CD4-positive, alpha-beta T cell (primary cell): ENCODE measurements around the gene SLIRP. TPM values are rescaled to one million over a fixed set of nuclear protein-coding genes. Genes with fewer than 3 reads are reported as not detected.

Experiments used
- ATAC-seq: fragments of 200-7000 bp; cut with Tn5 transposase; one replicate; pipeline ENCODE4 v1.10.0; 2022; ENCODE audit warnings: mild to moderate bottlenecking; ENCODE audit not compliant: poor library complexity
- CTCF ChIA-PET: fragments of 350-600 bp; sonication (Branson Sonifier 250); formaldehyde crosslinking; loops from one replicate; lab custom pipeline; 2021; ENCODE audit warnings: antibody characterized with exemption, inconsistent platforms; lab: Charles Lee
- POLR2A ChIA-PET: fragments of 350-600 bp; sonication (Branson Sonifier 250); formaldehyde crosslinking; loops from one replicate; lab custom pipeline; 2021; ENCODE audit warnings: antibody characterized with exemption, inconsistent platforms; lab: Charles Lee
- DNase-seq, 14 experiments: peaks; one replicate each; pipeline ENCODE4 v3.0.0-alpha.2; 2013 to 2020; ENCODE audit warnings: mixed read lengths in 2 of 14
- H3K27ac ChIP-seq, 2 donors: one replicate each; pipeline versions ENCODE4 v1.5.1 to v1.7.0; 2013; ENCODE audit warnings: low read length in 2 of 2, low read depth in 1 of 2, mild to moderate bottlenecking in 1 of 2
- H3K27me3 ChIP-seq, 2 experiments: 1 replicate in 1 of 2; 2 replicates in 1 of 2; pipeline versions ENCODE4 v1.6.1 to v1.7.0; 2013; ENCODE audit warnings: low read length in 2 of 2, control low read depth in 1 of 2, mild to moderate bottlenecking in 1 of 2, moderate library complexity in 1 of 2; ENCODE audit not compliant: insufficient read depth in 2 of 2, control insufficient read depth in 1 of 2
- H3K36me3 ChIP-seq: one replicate; pipeline ENCODE4 v1.6.1; 2013; ENCODE audit warnings: low read length, control low read depth; ENCODE audit not compliant: insufficient read depth
- H3K4me1 ChIP-seq: one replicate; pipeline ENCODE4 v1.6.1; 2013; ENCODE audit warnings: low read length, control low read depth; ENCODE audit not compliant: insufficient read depth
- H3K4me3 ChIP-seq: one replicate; pipeline ENCODE4 v1.5.1; 2013; ENCODE audit warnings: mild to moderate bottlenecking, low read length, moderate library complexity
- H3K9me3 ChIP-seq, 2 experiments: 1 replicate in 1 of 2; 2 replicates in 1 of 2; pipeline versions ENCODE4 v1.6.1 to v1.7.0; 2013; ENCODE audit warnings: low read length in 2 of 2, mild to moderate bottlenecking in 2 of 2, control low read depth in 1 of 2, moderate library complexity in 1 of 2; ENCODE audit not compliant: control insufficient read depth in 1 of 2, insufficient read depth in 1 of 2
- H3K27ac Mint-ChIP-seq: one replicate; pipeline ENCODE4 v1.8.0; 2020; ENCODE audit warnings: mixed read lengths
- H3K27me3 Mint-ChIP-seq: one replicate; pipeline ENCODE4 v1.8.0; 2021; ENCODE audit warnings: mixed read lengths
- H3K36me3 Mint-ChIP-seq: one replicate; pipeline ENCODE4 v1.8.0; 2021; ENCODE audit warnings: low read depth, mixed read lengths
- H3K4me1 Mint-ChIP-seq: one replicate; pipeline ENCODE4 v1.8.0; 2021; ENCODE audit warnings: low read depth, mixed read lengths
- H3K4me3 Mint-ChIP-seq: one replicate; pipeline ENCODE4 v1.8.0; 2020; ENCODE audit warnings: mild to moderate bottlenecking, mixed read lengths
- H3K9me3 Mint-ChIP-seq: one replicate; pipeline ENCODE4 v1.8.0; 2020; ENCODE audit warnings: mixed read lengths
- intact Hi-C, 2 experiments: fragments of 100-400 bp; cut with DNase I in 1 of 2; cut with micrococcal nuclease in 1 of 2; formaldehyde crosslinking; loops; one replicate each; pipeline versions ENCODE4 v1.15.1 to v1.9.0; 2023 to 2025; cut with DNase I, micrococcal nuclease
- total RNA-seq, 174 experiments: library from RNA in 2 of 174; stranded (reverse) in 2 of 174; gene quantifications; one replicate each; pipeline ENCODE4 v1.2.3 and lab custom pipeline; 2021 to 2026
- TF ChIP-seq, protein P1 (sequence below): fragments of 200-600 bp; IDR thresholded peaks from one replicate; pipeline ENCODE4 v1.8.0; 2022; ENCODE audit warnings: antibody characterized with exemption, mild to moderate bottlenecking

The SLIRP gene
- total RNA-seq, 2 experiments from 2014 or later = 46.8 to 49.7 TPM

DNA sequence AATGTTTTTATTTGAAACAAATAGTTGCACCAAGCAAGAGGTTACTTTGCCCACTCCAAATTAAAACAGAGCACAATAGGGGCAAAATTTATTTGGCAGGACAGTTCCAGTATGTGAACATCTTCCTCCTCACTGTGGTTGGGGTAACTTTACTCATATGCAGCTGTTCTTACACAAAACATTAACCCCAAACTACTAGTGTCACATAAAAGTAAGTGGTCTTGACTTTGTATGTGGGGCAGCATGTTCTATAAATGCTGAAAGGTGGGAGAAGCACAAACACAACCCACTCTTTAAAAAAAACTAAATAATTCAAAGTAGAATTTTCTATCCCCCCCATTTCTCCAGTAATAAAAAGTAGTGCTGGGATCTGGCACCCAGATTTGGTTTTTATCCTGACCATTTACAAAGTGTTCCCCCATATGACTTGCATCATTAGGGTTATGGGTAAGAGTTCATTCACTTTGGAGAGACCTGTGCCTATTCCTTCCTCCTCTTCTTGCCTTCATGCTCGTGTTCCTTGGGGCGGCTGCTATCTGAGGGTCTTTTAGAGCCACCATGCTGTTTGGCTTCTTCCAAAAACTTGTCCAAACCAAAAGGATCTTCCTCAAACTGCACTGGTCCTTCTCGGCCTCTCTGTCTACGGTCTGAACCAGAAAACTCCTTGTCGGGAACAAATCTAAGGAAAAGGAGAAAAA, 9.9 kb downstream of the SLIRP start:
- ATAC-seq (no peak), DNase-seq (no peak)
- POLR2A ChIA-PET = no interaction called here
- intact Hi-C loops = no loop called here
- peaks cover 89% of the 10 kb centered on the region for H3K36me3 ChIP-seq
- Mint-ChIP-seq H3K4me3 (no peak overlapping the region), H3K27me3 (no peaks in the 10 kb centered on the region), H3K9me3 (no peaks in the 10 kb centered on the region), H3K36me3 (peaks cover 92% of the 10 kb centered on the region), H3K27ac (no peak overlapping the region), H3K4me1 (peaks cover 2% of the 10 kb centered on the region)
- no peaks in the 10 kb centered on the region for H3K27me3 ChIP-seq
- TF ChIP-seq, protein P1, sequence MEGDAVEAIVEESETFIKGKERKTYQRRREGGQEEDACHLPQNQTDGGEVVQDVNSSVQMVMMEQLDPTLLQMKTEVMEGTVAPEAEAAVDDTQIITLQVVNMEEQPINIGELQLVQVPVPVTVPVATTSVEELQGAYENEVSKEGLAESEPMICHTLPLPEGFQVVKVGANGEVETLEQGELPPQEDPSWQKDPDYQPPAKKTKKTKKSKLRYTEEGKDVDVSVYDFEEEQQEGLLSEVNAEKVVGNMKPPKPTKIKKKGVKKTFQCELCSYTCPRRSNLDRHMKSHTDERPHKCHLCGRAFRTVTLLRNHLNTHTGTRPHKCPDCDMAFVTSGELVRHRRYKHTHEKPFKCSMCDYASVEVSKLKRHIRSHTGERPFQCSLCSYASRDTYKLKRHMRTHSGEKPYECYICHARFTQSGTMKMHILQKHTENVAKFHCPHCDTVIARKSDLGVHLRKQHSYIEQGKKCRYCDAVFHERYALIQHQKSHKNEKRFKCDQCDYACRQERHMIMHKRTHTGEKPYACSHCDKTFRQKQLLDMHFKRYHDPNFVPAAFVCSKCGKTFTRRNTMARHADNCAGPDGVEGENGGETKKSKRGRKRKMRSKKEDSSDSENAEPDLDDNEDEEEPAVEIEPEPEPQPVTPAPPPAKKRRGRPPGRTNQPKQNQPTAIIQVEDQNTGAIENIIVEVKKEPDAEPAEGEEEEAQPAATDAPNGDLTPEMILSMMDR = no peak
- H3K9me3 ChIP-seq = no peaks in the 10 kb centered on the region
- no peak overlapping the region for H3K27ac ChIP-seq
- H3K4me3 ChIP-seq = no peak overlapping the region
- H3K4me1 ChIP-seq = no peaks in the 10 kb centered on the region
- CTCF ChIA-PET = no interaction called here

DNA sequence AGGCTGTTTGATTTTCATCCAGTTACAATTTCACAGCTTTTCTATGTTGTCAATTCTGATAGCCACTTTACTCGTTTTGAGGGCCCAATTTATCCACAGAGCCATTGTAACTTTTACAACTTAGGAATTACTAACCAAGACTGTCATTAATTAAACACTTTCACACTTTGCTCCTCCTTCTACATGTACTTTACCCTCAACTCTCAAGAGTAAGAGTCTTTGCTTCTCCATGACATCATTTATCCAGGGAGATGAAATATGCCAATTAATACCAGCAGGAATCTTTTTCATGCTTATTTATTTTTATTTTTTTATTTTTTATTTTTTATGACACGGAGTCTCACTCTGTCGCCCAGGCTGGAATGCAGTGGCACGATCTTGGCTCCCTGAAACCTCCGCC, 13.5 kb downstream of the SLIRP start:
- Mint-ChIP-seq H3K9me3 (no peaks in the 10 kb centered on the region), H3K4me1 (no peaks in the 10 kb centered on the region), H3K36me3 (peaks cover 95% of the 10 kb centered on the region), H3K4me3 (no peak overlapping the region), H3K27me3 (no peaks in the 10 kb centered on the region), H3K27ac (no peak overlapping the region)
- ChIA-PET POLR2A (interaction anchor here (1.7 kb wide), 1 partner anchor 13 kb away, joined by 6 read pairs; the partner anchor contains the start of genes ALKBH1 and SLIRP), CTCF (no interaction called here)
- intact Hi-C loops = no loop called here
- TF ChIP-seq, protein P1 = no peak
- Histone ChIP-seq H3K4me3 (no peak overlapping the region), H3K27me3 (no peaks in the 10 kb centered on the region), H3K4me1 (no peaks in the 10 kb centered on the region), H3K27ac (no peak overlapping the region), H3K9me3 (no peaks in the 10 kb centered on the region), H3K36me3 (peaks cover 94% of the 10 kb centered on the region)
- DNase-seq (no peak), ATAC-seq (no peak)

DNA sequence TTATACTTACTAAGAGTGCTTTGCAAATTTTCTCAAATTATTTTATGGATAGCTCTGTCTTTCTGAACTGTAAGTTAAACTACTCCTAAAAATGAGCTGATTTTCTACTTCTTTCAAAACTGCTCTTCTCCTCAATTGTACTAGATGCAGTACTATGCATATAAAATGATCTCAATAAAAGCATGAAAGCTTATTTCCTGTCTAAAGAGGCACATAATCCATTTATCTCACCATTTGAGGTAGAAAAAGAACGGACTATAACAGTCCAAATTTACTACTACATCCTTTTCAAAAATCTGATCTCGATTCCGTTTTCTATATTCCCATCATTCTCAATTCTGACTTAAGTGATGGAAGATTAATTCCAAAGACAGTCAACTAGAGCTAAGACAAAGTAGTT, 14.4 kb downstream of the SLIRP start:
- no peaks in the 10 kb centered on the region for H3K4me1 Mint-ChIP-seq
- no peak overlapping the region for H3K4me3 ChIP-seq
- TF ChIP-seq, protein P1 = no peak
- no peaks in the 10 kb centered on the region for H3K4me1 ChIP-seq
- no peak for ATAC-seq
- ChIA-PET CTCF (interaction anchor here (0.7 kb wide), 1 partner anchor 28 kb away, joined by 4 read pairs; no protein-coding TSS in a partner anchor), POLR2A (interaction anchor here (1.7 kb wide), 1 partner anchor 14 kb away, joined by 6 read pairs; the partner anchor contains the start of genes ALKBH1 and SLIRP)
- no peaks in the 10 kb centered on the region for H3K9me3 Mint-ChIP-seq
- no peak overlapping the region for H3K27ac Mint-ChIP-seq
- H3K27ac ChIP-seq = no peak overlapping the region
- intact Hi-C loops = no loop called here
- no peak overlapping the region for H3K4me3 Mint-ChIP-seq
- H3K36me3 Mint-ChIP-seq = peaks cover 97% of the 10 kb centered on the region
- no peaks in the 10 kb centered on the region for H3K9me3 ChIP-seq
- DNase-seq = no peak
- H3K36me3 ChIP-seq = peaks cover 94% of the 10 kb centered on the region
- no peaks in the 10 kb centered on the region for H3K27me3 ChIP-seq
- H3K27me3 Mint-ChIP-seq = no peaks in the 10 kb centered on the region
